ENCODE measurements around the gene DPEP3. TPM values are rescaled to one million over a fixed set of nuclear protein-coding genes. Genes with fewer than 3 reads are reported as not detected.

Gene DPEP3
- total RNA-seq, 2 experiments from 2014 or later: 0.20 TPM; not detected in 1

- Mint-ChIP-seq H3K4me1 (peaks cover 19% of the 10 kb centered on the region), H3K9me3 (no peaks in the 10 kb centered on the region), H3K27ac (no peak overlapping the region), H3K4me3 (no peak overlapping the region), H3K27me3 (no peaks in the 10 kb centered on the region), H3K36me3 (ENCODE audit: low read depth) (peaks cover 26% of the 10 kb centered on the region)
- no peak for DNase-seq
- ChIA-PET POLR2A (interaction anchor here (0.8 to 6.6 kb wide), 3 partner anchors 20 to 59 kb away, joined by 3 to 41 read pairs (median 9); partner anchors contain the start of genes DDX28, DUS2 and PSMB10), CTCF (interaction anchor here (2.9 kb wide), 1 partner anchor 21 kb away, joined by 11 read pairs; no protein-coding TSS in a partner anchor)
These were observed 16.5 kb downstream of the DPEP3 start for GRCh38 chr16:67963662-67964321.

- Mint-ChIP-seq H3K36me3 (ENCODE audit: low read depth) (peaks cover 28% of the 10 kb centered on the region), H3K4me3 (no peak overlapping the region), H3K27ac (no peak overlapping the region), H3K4me1 (peaks cover 19% of the 10 kb centered on the region), H3K9me3 (no peaks in the 10 kb centered on the region), H3K27me3 (no peaks in the 10 kb centered on the region)
- POLR2A ChIA-PET: interaction anchor here (6.6 kb wide), 1 partner anchor 27 kb away, joined by 41 read pairs; the partner anchor contains the start of gene PSMB10
- CTCF ChIA-PET: interaction anchor here (0.7 kb wide), 1 partner anchor 148 kb away, joined by 5 read pairs; no protein-coding TSS in a partner anchor
- no peak for DNase-seq
These were observed 17.0 kb downstream of the DPEP3 start for GRCh38 chr16:67963292-67963661.

- peaks cover 25% of the 10 kb centered on the region for H3K36me3 Mint-ChIP-seq (ENCODE audit: low read depth)
- no peak for DNase-seq
- no peak overlapping the region for H3K27ac Mint-ChIP-seq
- no peaks in the 10 kb centered on the region for H3K27me3 Mint-ChIP-seq
- peaks cover 12% of the 10 kb centered on the region for H3K4me1 Mint-ChIP-seq
- no peak overlapping the region for H3K4me3 Mint-ChIP-seq
- POLR2A ChIA-PET: no interaction called here
- CTCF ChIA-PET: no interaction called here
- H3K9me3 Mint-ChIP-seq: no peaks in the 10 kb centered on the region
These were observed 18.2 kb downstream of the DPEP3 start for GRCh38 chr16:67962135-67962534.

GRCh38 chr16:67961551-67961957 is 18.7 kb downstream of the DPEP3 start:
- Mint-ChIP-seq H3K4me1 (peaks cover 6% of the 10 kb centered on the region), H3K27ac (no peak overlapping the region), H3K27me3 (no peaks in the 10 kb centered on the region), H3K4me3 (no peak overlapping the region), H3K36me3 (ENCODE audit: low read depth) (peaks cover 25% of the 10 kb centered on the region), H3K9me3 (no peaks in the 10 kb centered on the region)
- DNase-seq: no peak
- ChIA-PET CTCF (no interaction called here), POLR2A (no interaction called here)

- H3K36me3 Mint-ChIP-seq (ENCODE audit: low read depth): peaks cover 25% of the 10 kb centered on the region
- POLR2A ChIA-PET: no interaction called here
- no peak overlapping the region for H3K4me3 Mint-ChIP-seq
- CTCF ChIA-PET: interaction anchor here (1.1 kb wide), 1 partner anchor 81 kb away, joined by 3 read pairs; no protein-coding TSS in a partner anchor
- peaks cover 1% of the 10 kb centered on the region for H3K4me1 Mint-ChIP-seq
- no peak overlapping the region for H3K27ac Mint-ChIP-seq
- H3K27me3 Mint-ChIP-seq: no peaks in the 10 kb centered on the region
- no peak for DNase-seq
- H3K9me3 Mint-ChIP-seq: no peaks in the 10 kb centered on the region
These were observed 20.6 kb downstream of the DPEP3 start for GRCh38 chr16:67959536-67960329.

DNA sequence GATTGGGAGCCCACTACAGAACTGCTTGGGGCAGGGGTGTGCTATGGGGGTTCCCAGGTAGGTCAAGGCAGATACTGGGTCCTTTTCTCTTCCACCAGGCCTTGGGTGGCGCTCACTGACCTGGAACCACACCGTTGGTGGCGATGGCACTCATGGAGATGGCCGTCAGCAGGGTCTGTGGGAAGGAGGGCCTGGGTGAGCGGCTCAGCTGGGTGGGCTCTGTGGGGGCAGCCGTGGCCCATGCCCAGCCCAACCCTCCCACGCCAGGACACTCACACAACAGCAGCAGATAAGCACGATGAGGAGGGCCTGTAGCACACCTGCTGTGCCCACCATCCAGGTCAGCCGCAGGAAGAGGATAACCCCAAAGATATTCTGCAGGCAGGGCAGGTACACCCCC is 22.7 kb downstream of the DPEP3 start:
- ChIA-PET CTCF (no interaction called here), POLR2A (no interaction called here)
- peaks cover 30% of the 10 kb centered on the region for H3K36me3 Mint-ChIP-seq (ENCODE audit: low read depth)
- no peaks in the 10 kb centered on the region for H3K27me3 Mint-ChIP-seq
- H3K4me1 Mint-ChIP-seq: no peaks in the 10 kb centered on the region
- no peak overlapping the region for H3K4me3 Mint-ChIP-seq
- no peak for DNase-seq
- no peaks in the 10 kb centered on the region for H3K9me3 Mint-ChIP-seq
- no peak overlapping the region for H3K27ac Mint-ChIP-seq

GRCh38 chr16:67954421-67955196 is 25.7 kb downstream of the DPEP3 start:
- no peaks in the 10 kb centered on the region for H3K27me3 Mint-ChIP-seq
- no peak overlapping the region for H3K4me3 Mint-ChIP-seq
- POLR2A ChIA-PET: interaction anchor here (0.8 to 1.0 kb wide), 2 partner anchors 14 to 18 kb away, joined by 3 read pairs; partner anchors contain the start of gene PSMB10
- peaks cover 4% of the 10 kb centered on the region for H3K4me1 Mint-ChIP-seq
- no peaks in the 10 kb centered on the region for H3K9me3 Mint-ChIP-seq
- H3K36me3 Mint-ChIP-seq (ENCODE audit: low read depth): peaks cover 22% of the 10 kb centered on the region
- no peak overlapping the region for H3K27ac Mint-ChIP-seq
- DNase-seq: no peak
- CTCF ChIA-PET: interaction anchor here (1.5 to 2.0 kb wide), 2 partner anchors 13 to 86 kb away, joined by 6 to 7 read pairs; no protein-coding TSS in a partner anchor

DNA sequence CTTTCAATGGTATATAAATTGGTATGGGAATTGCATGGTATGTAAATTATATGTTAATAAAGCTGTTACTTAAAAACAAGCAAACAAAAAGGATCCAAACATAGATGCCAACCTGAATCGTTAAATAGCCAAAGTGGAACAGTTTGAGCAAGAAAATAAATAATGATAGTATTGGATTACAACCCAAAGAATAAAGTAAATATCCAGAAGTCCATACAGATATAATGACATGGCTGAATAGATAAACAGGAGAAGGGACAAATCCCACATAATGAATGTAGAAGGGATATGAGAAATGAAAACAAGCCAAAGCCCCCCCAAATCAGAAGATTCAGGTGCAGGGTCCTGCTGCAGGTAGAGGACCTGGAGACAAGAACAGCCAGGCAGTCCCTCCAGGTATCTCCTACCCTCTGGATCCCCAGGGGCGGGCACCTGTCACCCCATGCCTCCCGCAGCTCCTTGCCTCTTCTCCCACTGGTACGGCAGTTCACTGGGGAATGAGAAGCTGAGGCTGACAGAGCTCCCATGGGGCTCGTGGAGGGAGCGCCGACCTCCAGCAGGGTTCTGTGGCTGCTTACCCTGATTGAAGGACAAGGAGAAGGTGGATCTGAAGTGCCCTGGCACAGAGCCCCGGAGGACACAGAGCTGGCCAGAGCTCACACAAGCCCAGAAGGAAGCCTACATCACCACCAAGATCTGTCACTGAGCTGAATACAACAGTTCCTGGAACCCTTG is 26.5 kb downstream of the DPEP3 start:
- ChIA-PET CTCF (interaction anchor here (0.6 to 2.0 kb wide), 3 partner anchors 12 to 271 kb away, joined by 5 to 7 read pairs (median 6); no protein-coding TSS in a partner anchor), POLR2A (interaction anchor here (1.0 to 1.2 kb wide), 2 partner anchors 13 to 15 kb away, joined by 3 read pairs; partner anchors contain the start of gene SLC12A4)
- Mint-ChIP-seq H3K4me1 (peaks cover 4% of the 10 kb centered on the region), H3K9me3 (no peaks in the 10 kb centered on the region), H3K36me3 (ENCODE audit: low read depth) (peaks cover 22% of the 10 kb centered on the region), H3K27ac (no peak overlapping the region), H3K4me3 (no peak overlapping the region), H3K27me3 (no peaks in the 10 kb centered on the region)
- DNase-seq: no peak

- ChIA-PET POLR2A (interaction anchor here (3.4 kb wide), 1 partner anchor 15 kb away, joined by 18 read pairs; the partner anchor contains the start of gene PSMB10), CTCF (interaction anchor here (2.9 kb wide), 1 partner anchor 10 kb away, joined by 10 read pairs; no protein-coding TSS in a partner anchor)
- peaks cover 4% of the 10 kb centered on the region for H3K4me1 Mint-ChIP-seq
- H3K9me3 Mint-ChIP-seq: no peaks in the 10 kb centered on the region
- H3K27ac Mint-ChIP-seq: no peak overlapping the region
- H3K4me3 Mint-ChIP-seq: no peak overlapping the region
- peaks cover 23% of the 10 kb centered on the region for H3K36me3 Mint-ChIP-seq (ENCODE audit: low read depth)
- DNase-seq: no peak
- H3K27me3 Mint-ChIP-seq: no peaks in the 10 kb centered on the region
These were observed 28.8 kb downstream of the DPEP3 start for GRCh38 chr16:67951485-67951884.

DNA sequence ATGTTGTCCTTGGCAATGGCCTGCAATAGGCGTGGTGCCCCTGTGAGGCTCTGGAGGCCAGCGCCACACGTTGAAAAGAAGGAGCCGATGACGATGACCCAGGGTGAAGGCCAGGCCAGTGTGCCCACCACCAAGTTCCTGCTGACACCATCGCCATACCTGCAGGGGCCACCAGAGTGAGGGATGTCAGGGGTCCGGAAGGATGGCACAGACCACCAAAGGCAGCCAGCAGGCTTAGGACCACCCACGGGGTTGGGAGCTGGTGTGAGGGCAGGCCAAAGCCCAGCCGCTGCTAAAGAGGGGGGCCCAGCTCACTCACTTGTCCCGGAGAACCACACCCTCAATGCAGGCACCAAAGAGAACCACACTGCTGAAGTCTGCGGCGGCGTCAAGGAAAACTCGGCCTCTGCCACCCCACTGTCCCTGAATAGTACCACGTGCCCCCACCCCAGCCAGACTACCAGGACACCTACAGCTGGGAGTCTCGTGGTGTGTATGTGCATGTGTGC is 29.9 kb downstream of the DPEP3 start:
- Mint-ChIP-seq H3K27me3 (no peaks in the 10 kb centered on the region), H3K9me3 (no peaks in the 10 kb centered on the region), H3K4me3 (no peak overlapping the region), H3K36me3 (ENCODE audit: low read depth) (peaks cover 31% of the 10 kb centered on the region), H3K4me1 (peaks cover 4% of the 10 kb centered on the region), H3K27ac (no peak overlapping the region)
- DNase-seq: no peak
- ChIA-PET POLR2A (interaction anchor here (3.4 kb wide), 1 partner anchor 14 kb away, joined by 18 read pairs; the partner anchor contains the start of gene PSMB10), CTCF (interaction anchor here (0.6 to 2.9 kb wide), 2 partner anchors 9 to 75 kb away, joined by 3 to 10 read pairs; no protein-coding TSS in a partner anchor)

- DNase-seq: no peak
- H3K27ac Mint-ChIP-seq: no peak overlapping the region
- no peak overlapping the region for H3K4me3 Mint-ChIP-seq
- H3K4me1 Mint-ChIP-seq: peaks cover 4% of the 10 kb centered on the region
- no peaks in the 10 kb centered on the region for H3K27me3 Mint-ChIP-seq
- peaks cover 31% of the 10 kb centered on the region for H3K36me3 Mint-ChIP-seq (ENCODE audit: low read depth)
- CTCF ChIA-PET: interaction anchor here (2.9 kb wide), 1 partner anchor 8 kb away, joined by 10 read pairs; no protein-coding TSS in a partner anchor
- H3K9me3 Mint-ChIP-seq: no peaks in the 10 kb centered on the region
- POLR2A ChIA-PET: interaction anchor here (3.4 kb wide), 1 partner anchor 13 kb away, joined by 18 read pairs; the partner anchor contains the start of gene PSMB10
These were observed 30.7 kb downstream of the DPEP3 start for GRCh38 chr16:67949645-67950044.

DNA sequence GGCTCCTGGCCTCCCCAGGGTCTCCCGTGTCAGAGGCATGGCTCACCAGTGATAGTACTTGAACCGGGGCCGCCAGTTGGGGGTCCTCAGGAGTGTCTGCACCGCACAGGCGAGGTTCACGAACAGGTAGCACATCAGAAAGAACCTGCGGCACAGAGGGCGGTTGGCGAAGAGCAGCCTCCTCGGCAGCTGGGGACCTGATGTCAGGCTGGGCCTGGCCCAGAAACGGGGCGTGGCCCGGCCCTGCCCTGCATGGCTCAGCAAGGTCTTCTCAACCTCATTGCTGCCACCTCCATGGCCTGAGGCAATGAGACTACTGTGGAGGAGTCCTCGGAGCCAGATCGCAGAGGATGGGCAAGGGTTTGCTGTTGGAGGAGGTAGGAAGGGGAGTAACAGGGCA is 32.3 kb downstream of the DPEP3 start:
- H3K36me3 Mint-ChIP-seq (ENCODE audit: low read depth): peaks cover 25% of the 10 kb centered on the region
- POLR2A ChIA-PET: interaction anchor here (1.5 kb wide), 1 partner anchor 8 kb away, joined by 3 read pairs; no protein-coding TSS in a partner anchor

More for the DNA sequence above, 32.3 kb downstream of the DPEP3 start:
- Mint-ChIP-seq H3K4me1 (peaks cover 4% of the 10 kb centered on the region), H3K9me3 (no peaks in the 10 kb centered on the region), H3K27me3 (no peaks in the 10 kb centered on the region), H3K4me3 (no peak overlapping the region), H3K27ac (peak overlapping the region; percentile 26)
- CTCF ChIA-PET: no interaction called here
- no peak for DNase-seq

Measured in activated CD4-positive, alpha-beta memory T cell treated with anti-CD3 and anti-CD28 coated beads, Interleukin-2, amount 10 ng/mL, durations not matched to agents 7 days and 5 days (primary cell).